BLaER1 (cell line): ENCODE measurements around the gene SIGLEC8.
"Not testable (repeated sequence)": the region's sequence is repeated elsewhere in the genome, so short reads cannot be mapped to it uniquely, and the experiment has no call there.

Experiments
- H3K27ac ChIP-seq: shearing (Covaris generic); formaldehyde crosslinking; 2 replicates; pipeline ENCODE4 v1.8.1; 2022
- H3K27me3 ChIP-seq: shearing (Covaris generic); formaldehyde crosslinking; 2 replicates; pipeline ENCODE4 v1.8.1; 2022
- H3K36me3 ChIP-seq: shearing (Covaris generic); formaldehyde crosslinking; 2 replicates; pipeline ENCODE4 v1.8.1; 2022
- H3K4me1 ChIP-seq: shearing (Covaris generic); formaldehyde crosslinking; 2 replicates; pipeline ENCODE4 v1.8.1; 2022
- H3K4me2 ChIP-seq: shearing (Covaris generic); formaldehyde crosslinking; 2 replicates; pipeline ENCODE4 v1.8.1; 2022
- H3K4me3 ChIP-seq: shearing (Covaris generic); formaldehyde crosslinking; 2 replicates; pipeline ENCODE4 v1.8.1; 2022
- H3K9ac ChIP-seq: shearing (Covaris generic); formaldehyde crosslinking; 2 replicates; pipeline ENCODE4 v1.8.1; 2022
- H3K9me3 ChIP-seq: shearing (Covaris generic); formaldehyde crosslinking; 2 replicates; pipeline ENCODE4 v1.8.1; 2022
- H4K20me1 ChIP-seq: shearing (Covaris generic); formaldehyde crosslinking; 2 replicates; pipeline ENCODE4 v1.8.1; 2022
- Cebpa-rat ChIP-seq: shearing (Covaris generic); IDR thresholded peaks from 2 replicates; pipeline ENCODE4 v1.8.1; 2022

The SIGLEC8 gene

DNA sequence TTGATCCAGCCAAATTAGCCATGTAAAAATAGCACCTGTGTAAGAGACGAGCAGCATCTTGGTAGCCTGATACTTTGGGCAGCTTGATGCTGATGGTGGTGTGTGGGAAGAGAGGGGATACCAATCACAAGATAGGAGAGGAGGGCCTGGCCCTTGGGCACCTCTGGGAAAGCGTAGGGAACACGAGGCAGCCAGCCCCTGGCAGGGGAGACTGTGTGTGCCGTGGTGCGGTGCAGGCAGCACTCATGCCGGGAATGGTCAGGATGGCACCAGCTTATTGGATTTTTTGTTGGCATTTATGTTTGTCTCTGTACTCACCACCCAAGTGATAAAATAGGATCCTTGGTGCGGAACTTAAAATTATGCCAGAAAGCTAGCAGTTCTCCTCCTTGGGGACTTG lies 10.2 kb downstream of the SIGLEC8 start:
- Histone ChIP-seq H3K27me3 (no peaks in the 10 kb centered on the region), H3K36me3 (no peaks in the 10 kb centered on the region), H3K9me3 (peaks cover 16% of the 10 kb centered on the region), H4K20me1 (no peaks in the 10 kb centered on the region), H3K27ac (no peak overlapping the region), H3K9ac (no peak overlapping the region), H3K4me1 (peaks cover 12% of the 10 kb centered on the region), H3K4me3 (no peak overlapping the region; the same call in 1 of the 2 replicates), H3K4me2 (peak overlapping the region; percentile 69)
- TF ChIP-seq Cebpa-rat, result no peak

DNA sequence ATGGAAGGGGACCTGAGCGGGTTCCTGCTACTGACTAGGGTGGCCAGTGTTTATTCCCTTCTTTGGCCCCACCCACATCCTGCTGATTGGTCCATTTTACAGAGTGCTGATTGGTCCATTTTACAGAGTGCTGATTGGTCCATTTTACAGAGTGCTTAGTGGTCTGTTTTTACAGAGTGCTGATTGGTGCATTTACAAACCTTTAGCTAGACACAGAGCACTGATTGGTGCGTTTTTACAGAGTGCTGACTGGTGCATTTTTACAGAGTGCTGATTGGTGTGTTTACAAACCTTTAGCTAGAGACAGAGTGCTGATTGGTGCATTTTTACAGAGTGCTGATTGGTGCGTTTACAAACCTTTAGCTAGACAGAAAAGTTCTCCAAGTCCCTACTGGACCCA lies 10.7 kb downstream of the SIGLEC8 start:
- H3K27me3 ChIP-seq, H3K4me2 ChIP-seq, H3K36me3 ChIP-seq, H3K9ac ChIP-seq, H3K27ac ChIP-seq, H3K4me3 ChIP-seq, H4K20me1 ChIP-seq: not testable (repeated sequence)
- Histone ChIP-seq H3K9me3 (peaks cover 16% of the 10 kb centered on the region), H3K4me1 (peaks cover 15% of the 10 kb centered on the region)

DNA sequence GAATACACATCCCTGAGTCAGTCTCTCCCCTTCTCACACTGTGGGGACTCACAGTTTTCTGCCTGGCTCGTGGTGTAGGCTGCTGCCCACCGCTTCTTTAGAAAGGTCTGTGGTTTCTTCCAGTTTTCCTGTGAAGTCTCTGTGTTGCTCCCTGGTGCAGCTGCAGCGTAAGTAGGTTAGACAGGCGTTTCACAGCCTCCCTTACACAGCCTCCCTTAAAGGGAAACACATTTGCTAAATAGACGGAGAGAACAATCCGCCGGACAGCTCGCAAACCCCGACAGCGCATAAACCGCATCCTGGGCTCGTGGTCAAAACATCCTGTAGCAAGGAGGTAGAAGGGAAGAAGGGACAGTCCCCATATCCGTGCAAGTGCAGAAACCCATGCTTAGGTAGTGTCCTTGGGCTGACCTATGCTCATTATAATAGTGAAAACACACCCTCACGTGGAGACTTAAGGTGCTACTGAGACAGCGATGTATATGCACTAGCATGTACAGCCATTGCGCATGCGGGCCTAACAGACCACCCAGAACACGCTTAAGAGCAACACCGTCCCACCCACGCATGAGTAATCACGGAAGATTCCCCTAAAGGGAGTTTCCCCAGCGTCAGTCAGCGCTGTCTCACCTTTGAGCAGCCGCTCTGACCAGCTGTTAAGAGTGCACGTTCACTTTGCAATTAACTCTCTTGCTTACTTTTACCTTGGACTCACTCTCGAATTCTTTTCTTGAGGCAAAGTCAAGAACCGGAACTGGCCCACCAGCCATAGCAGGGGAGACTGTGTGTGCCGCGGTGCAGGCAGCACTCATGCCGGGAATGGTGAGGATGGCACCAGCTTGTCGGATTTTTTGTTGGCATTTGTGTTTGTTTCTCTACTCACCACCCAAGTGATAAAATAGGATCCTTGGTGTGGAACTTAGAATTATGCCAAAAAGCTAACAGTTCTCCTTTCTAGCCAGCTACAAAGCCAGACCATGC lies 16.6 kb downstream of the SIGLEC8 start:
- Histone ChIP-seq H3K27ac (no peak overlapping the region; the same call in 1 of the 2 replicates), H3K27me3 (no peaks in the 10 kb centered on the region), H3K36me3 (no peaks in the 10 kb centered on the region), H4K20me1 (no peaks in the 10 kb centered on the region), H3K9ac (peak overlapping the region; percentile 51; the same call in 1 of the 2 replicates), H3K4me3 (peak overlapping the region; percentile 47), H3K9me3 (no peaks in the 10 kb centered on the region), H3K4me1 (peaks cover 26% of the 10 kb centered on the region), H3K4me2 (peak overlapping the region; percentile 85)
- TF ChIP-seq Cebpa-rat, result no peak

DNA sequence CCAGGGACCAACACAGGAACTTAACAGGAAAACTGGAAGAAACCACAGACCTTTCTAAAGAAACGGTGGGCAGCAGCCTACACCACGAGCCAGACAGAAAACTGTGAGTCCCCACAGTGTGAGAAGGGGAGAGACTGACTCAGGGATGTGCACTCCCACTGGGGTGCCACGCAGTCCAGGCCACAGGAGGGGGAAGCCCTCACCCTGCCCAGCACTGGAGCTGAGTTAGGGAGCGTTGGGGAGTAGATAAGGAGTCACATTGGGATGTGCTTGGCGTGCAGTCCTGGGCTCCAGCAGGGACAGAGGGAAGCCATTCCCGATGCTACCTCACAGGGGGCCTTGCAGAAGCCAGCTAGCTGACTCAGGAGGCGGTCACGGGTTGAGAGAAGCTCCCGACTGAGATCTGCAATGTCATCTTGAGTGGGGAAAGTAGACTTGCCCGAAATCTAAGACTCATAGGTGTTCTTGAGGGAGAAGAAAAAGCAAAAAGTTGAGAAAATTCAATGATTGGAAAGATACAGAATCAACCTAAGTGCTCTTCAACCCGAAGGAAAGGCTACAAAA lies 17.3 kb downstream of the SIGLEC8 start:
- Histone ChIP-seq H3K4me2 (peak overlapping the region; percentile 85), H3K9me3 (no peaks in the 10 kb centered on the region), H3K4me3 (peak overlapping the region; percentile 47; the same call in 1 of the 2 replicates), H3K36me3 (no peaks in the 10 kb centered on the region), H3K9ac (peak overlapping the region; percentile 51; the same call in 1 of the 2 replicates), H3K27me3 (no peaks in the 10 kb centered on the region), H3K4me1 (peaks cover 26% of the 10 kb centered on the region), H3K27ac (peak overlapping the region; percentile 36; the same call in 1 of the 2 replicates), H4K20me1 (no peaks in the 10 kb centered on the region)
- TF ChIP-seq Cebpa-rat, result no peak

DNA sequence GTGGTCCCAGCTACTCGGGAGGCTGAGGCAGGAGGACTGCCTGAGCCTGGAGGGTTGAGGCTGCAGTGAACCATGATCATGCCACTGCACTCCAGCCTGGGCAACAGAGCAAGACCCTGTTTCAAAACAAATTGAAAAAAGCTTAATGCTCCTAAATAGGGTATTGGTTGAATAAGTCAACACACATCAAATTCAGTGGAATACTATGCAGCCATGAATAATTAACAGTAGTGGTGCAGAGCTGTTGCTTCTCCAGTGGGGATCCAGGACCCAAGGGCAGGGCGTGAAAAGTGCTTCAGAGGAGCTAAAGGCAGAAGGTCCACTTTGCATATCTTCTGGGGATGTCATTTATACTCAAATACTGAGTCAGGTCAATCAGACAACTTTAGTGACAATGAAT lies 18.2 kb downstream of the SIGLEC8 start:
- TF ChIP-seq Cebpa-rat, result no peak
- H3K4me2 ChIP-seq, result peak overlapping the region; percentile 85; the same call in 1 of the 2 replicates
- H3K4me1 ChIP-seq, result peaks cover 26% of the 10 kb centered on the region
- no peak overlapping the region for H3K4me3 ChIP-seq
- H3K27me3 ChIP-seq, result no peaks in the 10 kb centered on the region
- no peaks in the 10 kb centered on the region for H3K36me3 ChIP-seq
- H3K27ac ChIP-seq, result no peak overlapping the region
- no peaks in the 10 kb centered on the region for H4K20me1 ChIP-seq
- H3K9ac ChIP-seq, result no peak overlapping the region
- no peaks in the 10 kb centered on the region for H3K9me3 ChIP-seq

DNA sequence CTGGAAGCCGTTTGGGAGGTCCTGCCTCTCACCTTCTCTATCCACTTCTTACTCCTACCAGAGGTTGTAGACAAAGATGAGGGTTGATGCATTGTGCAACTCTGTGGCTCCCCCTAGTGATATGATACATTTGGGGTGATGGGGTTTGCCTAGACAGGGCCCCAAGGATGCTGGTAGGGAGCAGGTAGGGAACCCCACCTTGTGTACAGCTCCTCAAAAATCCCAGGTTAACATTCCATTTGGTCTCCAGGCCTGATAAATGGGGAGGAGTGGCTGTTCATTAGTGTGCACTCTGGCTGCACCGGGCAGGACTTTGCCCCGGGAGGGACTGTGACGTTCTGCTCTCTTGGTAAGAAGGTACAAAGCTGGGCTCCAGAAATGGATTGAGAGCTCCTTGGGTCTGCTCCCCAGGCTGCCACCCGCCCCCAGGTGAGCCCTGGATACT lies 19.2 kb downstream of the SIGLEC8 start:
- Histone ChIP-seq H3K4me3 (no peak overlapping the region), H3K36me3 (no peaks in the 10 kb centered on the region), H3K4me1 (peaks cover 26% of the 10 kb centered on the region), H4K20me1 (no peaks in the 10 kb centered on the region), H3K27ac (no peak overlapping the region), H3K27me3 (no peaks in the 10 kb centered on the region), H3K9me3 (no peaks in the 10 kb centered on the region), H3K4me2 (no peak overlapping the region), H3K9ac (no peak overlapping the region)
- no peak for TF ChIP-seq Cebpa-rat

DNA sequence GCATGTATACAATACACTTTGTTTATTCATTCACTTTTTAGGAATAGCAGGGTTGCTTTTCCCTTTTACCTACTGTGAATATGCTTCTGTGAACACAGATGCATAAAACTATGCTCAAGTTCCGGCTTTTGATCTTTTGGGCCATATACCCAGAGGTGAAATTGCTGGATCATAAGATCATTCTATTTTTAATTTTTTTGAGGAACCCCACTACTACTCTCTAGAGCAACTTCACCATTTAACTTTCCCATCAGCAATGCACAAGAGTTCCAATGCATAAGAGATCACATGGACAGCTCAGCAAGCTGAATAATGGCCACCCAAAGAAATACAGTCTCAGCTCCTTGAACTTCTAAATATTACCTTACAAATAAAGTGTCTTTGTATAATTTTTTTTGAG lies 23.8 kb downstream of the SIGLEC8 start:
- Histone ChIP-seq H3K27me3 (no peaks in the 10 kb centered on the region), H3K36me3 (no peaks in the 10 kb centered on the region), H4K20me1 (no peaks in the 10 kb centered on the region), H3K4me1 (no peaks in the 10 kb centered on the region), H3K4me2 (no peak overlapping the region), H3K9me3 (no peaks in the 10 kb centered on the region), H3K27ac (no peak overlapping the region), H3K9ac (no peak overlapping the region), H3K4me3 (no peak overlapping the region)
- TF ChIP-seq Cebpa-rat, result no peak

DNA sequence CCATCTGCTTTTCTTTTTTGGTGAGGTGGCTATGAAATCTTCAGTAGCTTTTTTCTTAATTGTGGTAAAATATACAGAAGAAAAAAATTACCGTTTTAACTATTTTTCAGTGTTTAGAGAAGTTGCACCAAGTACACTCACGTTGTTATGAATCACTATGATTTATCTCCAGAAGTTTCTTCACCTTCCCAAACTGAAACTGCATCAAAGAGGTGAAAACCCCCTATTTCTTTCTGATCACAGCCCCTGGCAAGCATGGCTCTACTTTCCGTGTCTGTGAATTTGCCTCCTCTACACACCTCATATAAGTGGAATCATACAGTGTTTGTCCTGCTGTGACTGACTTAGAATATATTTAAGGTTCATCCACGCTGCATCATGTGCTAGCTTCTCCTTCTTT lies 25.2 kb downstream of the SIGLEC8 start:
- H3K4me1 ChIP-seq, result no peaks in the 10 kb centered on the region
- no peak overlapping the region for H3K4me3 ChIP-seq
- H3K27me3 ChIP-seq, result no peaks in the 10 kb centered on the region
- H3K36me3 ChIP-seq, result no peaks in the 10 kb centered on the region
- H3K9ac ChIP-seq, result no peak overlapping the region
- TF ChIP-seq Cebpa-rat, result no peak
- no peaks in the 10 kb centered on the region for H3K9me3 ChIP-seq
- no peak overlapping the region for H3K4me2 ChIP-seq
- H3K27ac ChIP-seq, result no peak overlapping the region
- H4K20me1 ChIP-seq, result no peaks in the 10 kb centered on the region

DNA sequence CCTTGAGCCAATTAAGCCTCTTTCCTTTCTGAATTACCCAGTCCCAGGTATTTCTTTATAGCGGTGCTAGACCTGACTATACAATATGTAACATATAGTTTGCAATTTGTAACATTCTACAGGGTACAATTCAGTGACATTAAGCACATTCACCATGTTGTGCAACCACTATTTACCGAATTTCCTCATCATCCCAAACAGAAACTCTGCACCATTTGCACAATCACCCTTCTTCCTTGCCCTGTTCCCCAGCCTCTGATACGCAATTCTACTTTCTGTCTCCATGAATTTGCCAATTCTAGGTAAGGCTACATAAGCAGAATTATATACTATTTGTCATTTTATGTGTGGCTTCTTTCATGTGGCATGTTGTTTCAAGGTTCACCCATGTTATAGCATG lies 27.1 kb downstream of the SIGLEC8 start:
- H3K9ac ChIP-seq, result no peak overlapping the region
- TF ChIP-seq Cebpa-rat, result no peak
- no peaks in the 10 kb centered on the region for H3K36me3 ChIP-seq
- no peak overlapping the region for H3K27ac ChIP-seq
- no peaks in the 10 kb centered on the region for H4K20me1 ChIP-seq
- no peak overlapping the region for H3K4me2 ChIP-seq
- H3K9me3 ChIP-seq, result no peaks in the 10 kb centered on the region
- H3K4me1 ChIP-seq, result no peaks in the 10 kb centered on the region
- H3K27me3 ChIP-seq, result no peaks in the 10 kb centered on the region
- no peak overlapping the region for H3K4me3 ChIP-seq

DNA sequence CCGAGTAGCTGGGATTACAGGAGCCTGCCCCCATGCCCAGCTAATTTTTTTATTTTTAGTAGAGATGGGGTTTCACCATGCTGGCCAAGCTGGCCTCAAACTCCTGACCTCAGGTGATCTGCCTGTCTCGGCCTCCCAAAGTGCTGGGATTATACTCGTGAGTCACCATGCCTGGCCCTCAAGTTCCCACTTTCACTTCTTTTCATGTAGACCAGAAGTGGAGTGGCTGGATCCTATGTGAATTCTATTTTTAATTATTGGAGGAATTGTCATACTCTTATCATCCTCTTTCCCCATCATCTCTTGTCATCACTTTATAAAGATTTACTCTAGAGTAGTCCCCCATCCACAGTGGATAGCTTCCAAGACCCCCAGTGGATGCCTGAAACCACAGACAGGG lies 28.0 kb downstream of the SIGLEC8 start:
- H3K27ac ChIP-seq, result no peak overlapping the region
- 0 out of 2 replicates have a peak, but pooled peaks cover 4% of the 10 kb centered on the region for H3K4me1 ChIP-seq
- H3K4me2 ChIP-seq, result no peak overlapping the region
- H3K9me3 ChIP-seq, result no peaks in the 10 kb centered on the region
- H3K4me3 ChIP-seq, result no peak overlapping the region
- H3K36me3 ChIP-seq, result no peaks in the 10 kb centered on the region
- H3K27me3 ChIP-seq, result no peaks in the 10 kb centered on the region
- H3K9ac ChIP-seq, result no peak overlapping the region
- no peaks in the 10 kb centered on the region for H4K20me1 ChIP-seq
- TF ChIP-seq Cebpa-rat, result no peak
